GM12891 (cell line): ENCODE results near the gene VPS29.
"Not testable (repeated sequence)": the region's sequence is repeated elsewhere in the genome, so short reads cannot be mapped to it uniquely, and the experiment has no call there.

Experiments
- DNase-seq: peaks from one replicate; pipeline ENCODE4 v3.0.0; 2011; ENCODE audit warnings: low spot score; ENCODE audit not compliant: insufficient read length
- FAIRE-seq: peaks from 2 replicates; lab custom pipeline; 2011; peaks lifted over from hg19 to GRCh38; lab: Jason Lieb, UNC
- PAX5 ChIP-seq: IDR thresholded peaks from 2 replicates; pipeline ENCODE4 v1.6.1; 2011; ENCODE audit warnings: low read length, moderate library complexity, mild to moderate bottlenecking; ENCODE audit not compliant: insufficient read depth, severe bottlenecking
- POLR2A ChIP-seq: IDR thresholded peaks from 2 replicates; pipeline ENCODE4 v1.6.1; 2011; ENCODE audit warnings: low read depth, low read length, control low read depth
- POLR2AphosphoS5 ChIP-seq: IDR thresholded peaks from 2 replicates; pipeline ENCODE4 v1.6.1; 2011; ENCODE audit warnings: low read depth, low read length, control low read depth
- POU2F2 ChIP-seq: IDR thresholded peaks from 2 replicates; pipeline ENCODE4 v1.6.1; 2011; ENCODE audit warnings: low read depth, mild to moderate bottlenecking, control low read depth, low read length, moderate library complexity
- SPI1 ChIP-seq: IDR thresholded peaks from 2 replicates; pipeline ENCODE4 v1.6.1; 2011; ENCODE audit warnings: low read depth, low read length, control low read depth
- TAF1 ChIP-seq: IDR thresholded peaks from 2 replicates; pipeline ENCODE4 v1.6.1; 2011; ENCODE audit warnings: low read depth, low read length, control low read depth

Gene VPS29

GRCh38 chr12:110498984-110499706, 2.8 kb downstream of the VPS29 start:
- FAIRE-seq, result no peak

DNA sequence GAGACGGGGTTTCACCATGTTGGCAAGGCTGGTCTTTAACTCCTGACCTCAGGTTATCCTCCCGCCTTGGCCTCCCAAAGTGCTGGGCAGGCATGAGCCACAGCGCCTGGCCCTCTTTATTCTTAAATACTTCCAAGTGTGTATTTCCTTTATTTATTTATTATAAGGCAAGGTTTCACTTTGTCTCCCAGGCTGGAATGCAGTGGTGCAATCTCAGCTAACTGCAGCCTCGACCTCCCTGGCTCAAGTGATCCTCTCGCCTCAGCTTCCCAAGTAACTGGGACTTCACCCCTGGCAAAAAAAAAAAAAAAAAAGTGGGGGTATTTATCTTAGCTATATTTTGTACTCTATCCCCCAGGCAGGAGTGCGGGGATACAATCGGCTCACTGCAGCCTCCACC, 26.5 kb downstream of the VPS29 start:
- DNase-seq, result no peak
- TF ChIP-seq POLR2AphosphoS5, result no peak
- TF ChIP-seq SPI1, result no peak
- no peak for FAIRE-seq

More at GRCh38 chr12:110498984-110499706, 2.8 kb downstream of the VPS29 start:
- TF ChIP-seq POLR2AphosphoS5, result no peak
- no peak for TF ChIP-seq POU2F2
- TF ChIP-seq TAF1, result no peak
- TF ChIP-seq SPI1, result no peak
- no peak for TF ChIP-seq POLR2A
- TF ChIP-seq PAX5, result no peak
- DNase-seq, result no peak

- FAIRE-seq (peak; percentile 99), DNase-seq (peak; percentile 77)
- no peak for TF ChIP-seq SPI1
- TF ChIP-seq TAF1, result peak; percentile 61
- peak; percentile 87; the same call in 1 of the 2 replicates for TF ChIP-seq POLR2A
- TF ChIP-seq POLR2AphosphoS5, result peak; percentile 83
- TF ChIP-seq POU2F2, result peak; percentile 30; the same call in 1 of the 2 replicates
- no peak for TF ChIP-seq PAX5
Measured at GRCh38 chr12:110468214-110469048, 33.5 kb downstream of the VPS29 start, which contains the start of the genes FAM216A and GPN3. Gene FAM216A, plus strand, starts transcription at chr12:110468845. Its CDS starts 31 bp downstream, at chr12:110468876. Gene GPN3, minus strand, starts transcription at chr12:110468257. Its CDS starts 54 bp downstream, at chr12:110468203.

DNA sequence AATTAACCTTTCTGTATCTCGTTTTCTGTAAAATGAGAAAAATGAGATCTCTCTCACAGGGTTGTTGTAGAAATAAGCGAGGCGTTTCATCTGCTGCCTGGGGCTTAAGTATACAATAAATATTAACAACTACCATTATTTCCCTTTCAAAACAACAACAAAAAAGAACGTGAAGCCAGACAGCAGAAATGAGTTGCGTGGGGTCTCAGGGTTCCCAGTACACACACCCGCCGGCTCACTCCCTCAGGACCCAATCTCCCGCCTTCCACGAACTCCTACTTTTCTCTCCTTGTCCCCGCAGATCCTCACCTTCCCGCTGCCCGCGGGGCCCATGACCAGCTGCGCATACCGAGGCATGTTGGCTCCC, 34.1 kb downstream of the VPS29 start:
- TF ChIP-seq TAF1 (no peak), SPI1 (no peak), POLR2A (no peak; the same call in none of the 2 replicates), POLR2AphosphoS5 (no peak), POU2F2 (no peak), PAX5 (no peak)
- DNase-seq (no peak), FAIRE-seq (no peak)

- TF ChIP-seq POU2F2 (no peak), PAX5 (no peak), TAF1 (no peak), SPI1 (no peak), POLR2A (no peak), POLR2AphosphoS5 (no peak)
- DNase-seq (no peak), FAIRE-seq (no peak)
Measured at GRCh38 chr12:110466791-110467190, 35.1 kb downstream of the VPS29 start.

- FAIRE-seq, DNase-seq: not testable (repeated sequence)
Measured at GRCh38 chr12:110465765-110466164, 36.1 kb downstream of the VPS29 start.

DNA sequence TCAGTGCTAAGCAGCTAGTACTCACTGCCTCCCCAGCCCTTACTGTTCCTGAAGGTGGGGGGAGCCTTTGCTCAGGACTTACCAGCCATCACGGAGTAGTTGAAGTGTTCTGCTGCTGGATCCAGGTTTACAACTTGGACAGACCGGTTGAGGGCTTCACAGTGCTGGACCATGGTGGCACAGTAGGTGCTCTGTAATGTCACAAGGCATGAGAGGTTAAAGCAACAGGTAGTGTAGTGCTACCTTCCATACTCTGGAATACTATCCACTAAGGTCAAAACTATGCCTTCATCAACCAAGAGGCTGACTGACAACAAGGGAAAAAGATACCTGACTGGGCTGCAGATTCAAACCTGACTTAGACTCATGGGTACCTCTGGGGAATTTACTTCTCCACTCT, 36.9 kb downstream of the VPS29 start:
- TF ChIP-seq SPI1 (no peak), TAF1 (no peak), POU2F2 (no peak), POLR2AphosphoS5 (no peak), POLR2A (no peak), PAX5 (no peak)
- FAIRE-seq (no peak), DNase-seq (no peak)

DNA sequence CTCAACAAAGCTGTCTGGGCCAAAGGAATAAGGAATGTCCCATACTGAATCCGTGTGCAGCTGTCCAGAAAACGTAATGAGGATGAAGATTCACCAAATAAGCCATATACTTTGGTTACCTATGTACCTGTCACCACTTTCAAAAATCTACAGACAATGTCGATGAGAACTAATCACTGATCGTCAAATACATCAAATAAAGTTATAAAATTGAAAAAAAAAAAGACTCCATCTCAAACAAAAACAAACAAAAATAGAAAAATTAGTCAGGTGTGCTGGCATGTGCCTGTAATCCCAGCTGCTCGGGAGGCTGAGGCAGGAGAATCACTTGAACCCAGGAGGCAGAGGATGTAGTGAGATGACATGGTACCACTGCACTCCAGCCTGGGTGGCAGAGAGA, 40.7 kb downstream of the VPS29 start:
- not testable (repeated sequence) for DNase-seq, FAIRE-seq

DNA sequence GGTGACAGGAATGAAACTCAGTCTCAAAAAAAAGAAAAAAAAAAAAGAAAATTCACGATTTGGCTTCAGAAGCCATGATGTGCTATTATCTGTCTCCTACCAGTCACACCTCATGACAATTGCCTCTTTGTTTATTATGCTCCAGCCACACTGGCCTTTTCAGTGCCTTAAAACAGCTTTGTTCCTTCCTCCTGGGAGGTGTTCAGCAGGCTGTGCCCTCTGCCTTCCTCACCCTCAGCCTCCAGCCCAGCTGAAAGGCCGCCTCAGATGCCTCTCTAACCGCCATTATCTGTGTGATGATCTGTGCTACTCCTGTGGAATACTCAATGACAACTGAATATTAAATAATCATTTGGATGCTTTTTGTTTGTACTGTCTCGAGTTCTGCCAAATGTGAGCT, 43.2 kb downstream of the VPS29 start:
- TF ChIP-seq POU2F2 (no peak), SPI1 (no peak), POLR2AphosphoS5 (no peak), POLR2A (no peak), PAX5 (no peak), TAF1 (no peak)
- FAIRE-seq (no peak), DNase-seq (no peak)
